Loucy (cell line): Measurements from ENCODE around the gene ARAF.

Experiments
- H2AFZ ChIP-seq: fragments of 200-600 bp; sonication (generic); 2 replicates; pipeline ENCODE4 v1.6.0; 2016; ENCODE audit warnings: antibody characterized with exemption, mild to moderate bottlenecking, low read length, moderate library complexity
- H3F3A ChIP-seq: fragments of 200-600 bp; 2 replicates; pipeline ENCODE4 v1.6.0; 2016; ENCODE audit warnings: antibody characterized with exemption, low read depth, mild to moderate bottlenecking
- H3K27me3 ChIP-seq: fragments of 200-600 bp; sonication (generic); 2 replicates; pipeline ENCODE4 v1.6.1; 2014; ENCODE audit warnings: low read length, mild to moderate bottlenecking; ENCODE audit not compliant: insufficient read depth, poor library complexity, severe bottlenecking
- H3K36me3 ChIP-seq: fragments of 200-600 bp; sonication (generic); 2 replicates; pipeline ENCODE4 v1.6.1; 2016; ENCODE audit warnings: low read length; ENCODE audit not compliant: insufficient read depth
- H3K4me1 ChIP-seq: fragments of 200-600 bp; sonication (generic); 2 replicates; pipeline ENCODE4 v1.5.1; 2014; ENCODE audit warnings: low read length, mild to moderate bottlenecking; ENCODE audit not compliant: insufficient read depth, poor library complexity, severe bottlenecking
- H3K4me2 ChIP-seq: fragments of 200-600 bp; sonication (generic); 2 replicates; pipeline ENCODE4 v1.6.0; 2014; ENCODE audit warnings: antibody characterized with exemption, low read length, low read depth, mild to moderate bottlenecking; ENCODE audit not compliant: poor library complexity, severe bottlenecking
- H3K4me3 ChIP-seq: fragments of 200-600 bp; sonication (generic); 2 replicates; pipeline ENCODE4 v1.5.1; 2014; ENCODE audit warnings: low read length, mild to moderate bottlenecking, mixed read lengths; ENCODE audit not compliant: poor library complexity, severe bottlenecking
- H3K79me2 ChIP-seq: fragments of 200-600 bp; sonication (generic); 2 replicates; pipeline ENCODE4 v1.6.1; 2014; ENCODE audit warnings: low read length; ENCODE audit not compliant: insufficient read depth
- H3K9ac ChIP-seq: fragments of 200-600 bp; sonication (generic); 2 replicates; pipeline ENCODE4 v1.6.0; 2014; ENCODE audit warnings: mild to moderate bottlenecking, low read depth, low read length, moderate library complexity; ENCODE audit not compliant: poor library complexity, severe bottlenecking
- H3K9me2 ChIP-seq: fragments of 200-600 bp; sonication (generic); replicated peaks from 2 replicates; pipeline ENCODE4 v1.6.1; 2016; ENCODE audit warnings: low read depth, low read length, mixed read lengths
- H3K9me3 ChIP-seq: fragments of 200-600 bp; sonication (generic); 2 replicates; pipeline ENCODE4 v1.6.1; 2014; ENCODE audit warnings: mild to moderate bottlenecking, antibody characterized with exemption, low read length, low read depth; ENCODE audit not compliant: insufficient read depth
- H4K20me1 ChIP-seq: fragments of 200-600 bp; sonication (generic); 2 replicates; pipeline ENCODE4 v1.6.0; 2014; ENCODE audit warnings: antibody characterized with exemption, low read length, mild to moderate bottlenecking; ENCODE audit not compliant: insufficient read depth, poor library complexity, severe bottlenecking
- CTCF ChIP-seq: fragments of 200-600 bp; sonication (generic); conservative IDR thresholded peaks from 2 replicates; pipeline ENCODE4 v1.5.1; 2014; ENCODE audit warnings: mild to moderate bottlenecking, antibody characterized with exemption, low read length
- EZH2phosphoT487 ChIP-seq: fragments of 200-600 bp; IDR thresholded peaks from 2 replicates; pipeline ENCODE4 v1.6.1; 2018; ENCODE audit warnings: antibody characterized with exemption, mild to moderate bottlenecking, moderate library complexity, borderline replicate concordance

The ARAF gene

GRCh38 chrX:47539860-47540259, 21.1 kb upstream of the ARAF start:
- Histone ChIP-seq H4K20me1 (no peaks in the 10 kb centered on the region), H3F3A (no peaks in the 10 kb centered on the region)

GRCh38 chrX:47540754-47541538, 20.1 kb upstream of the ARAF start:
- Histone ChIP-seq H3K27me3 (no peaks in the 10 kb centered on the region), H3K4me2 (no peak overlapping the region), H3K79me2 (no peaks in the 10 kb centered on the region), H4K20me1 (no peaks in the 10 kb centered on the region), H3K9me3 (no peaks in the 10 kb centered on the region), H3F3A (no peaks in the 10 kb centered on the region), H3K9me2 (no peaks in the 10 kb centered on the region), H2AFZ (no peak overlapping the region), H3K36me3 (no peaks in the 10 kb centered on the region), H3K4me3 (no peak overlapping the region), H3K9ac (no peak overlapping the region), H3K4me1 (no peaks in the 10 kb centered on the region)
- TF ChIP-seq CTCF (peak; percentile 34), EZH2phosphoT487 (no peak)

More at GRCh38 chrX:47539860-47540259, 21.1 kb upstream of the ARAF start:
- Histone ChIP-seq H3K9me3 (no peaks in the 10 kb centered on the region), H3K4me3 (no peak overlapping the region), H3K9ac (no peak overlapping the region), H3K79me2 (no peaks in the 10 kb centered on the region), H3K36me3 (no peaks in the 10 kb centered on the region), H3K27me3 (no peaks in the 10 kb centered on the region), H3K4me2 (no peak overlapping the region), H3K9me2 (no peaks in the 10 kb centered on the region), H3K4me1 (no peaks in the 10 kb centered on the region), H2AFZ (no peak overlapping the region)
- TF ChIP-seq CTCF (no peak), EZH2phosphoT487 (no peak)

GRCh38 chrX:47543496-47543895, 17.5 kb upstream of the ARAF start:
- TF ChIP-seq CTCF = no peak
- TF ChIP-seq EZH2phosphoT487 = no peak
- Histone ChIP-seq H4K20me1 (no peaks in the 10 kb centered on the region), H3K79me2 (no peaks in the 10 kb centered on the region), H2AFZ (no peak overlapping the region), H3K27me3 (no peaks in the 10 kb centered on the region), H3F3A (no peaks in the 10 kb centered on the region), H3K9me3 (no peaks in the 10 kb centered on the region), H3K9me2 (no peaks in the 10 kb centered on the region), H3K4me1 (no peaks in the 10 kb centered on the region), H3K9ac (no peak overlapping the region), H3K4me2 (no peak overlapping the region), H3K36me3 (no peaks in the 10 kb centered on the region), H3K4me3 (no peak overlapping the region)
